Measurements from ENCODE around the gene IL17C.

IL17C gene

GRCh38 chr16:88610080-88610479 lies 28.3 kb upstream of the IL17C start:
- DNase-seq (ENCODE audit: low read depth, low spot score): no peak

- DNase-seq (ENCODE audit: low read depth, low spot score): no peak
Measured at GRCh38 chr16:88610909-88611812, 27.2 kb upstream of the IL17C start.

GRCh38 chr16:88613293-88613692 lies 25.1 kb upstream of the IL17C start:
- no peak for DNase-seq (ENCODE audit: low read depth, low spot score)

GRCh38 chr16:88613911-88614817 lies 24.2 kb upstream of the IL17C start:
- no peak for DNase-seq (ENCODE audit: low read depth, low spot score)

- DNase-seq (ENCODE audit: low read depth, low spot score): no peak
Measured at GRCh38 chr16:88614818-88615580, 23.4 kb upstream of the IL17C start.

- DNase-seq (ENCODE audit: low read depth, low spot score): no peak
Measured at GRCh38 chr16:88616320-88616719, 22.1 kb upstream of the IL17C start.

- DNase-seq (ENCODE audit: low read depth, low spot score): no peak
Measured at GRCh38 chr16:88616736-88617135, 21.6 kb upstream of the IL17C start.

- DNase-seq (ENCODE audit: low read depth, low spot score): no peak
Measured at GRCh38 chr16:88617268-88618031, 20.9 kb upstream of the IL17C start.

- DNase-seq (ENCODE audit: low read depth, low spot score): no peak
Measured at GRCh38 chr16:88618182-88618955, 20.0 kb upstream of the IL17C start.

GRCh38 chr16:88618956-88619667 lies 19.3 kb upstream of the IL17C start:
- no peak for DNase-seq (ENCODE audit: low read depth, low spot score)

- no peak for DNase-seq (ENCODE audit: low read depth, low spot score)
Measured at GRCh38 chr16:88619859-88620815, 18.2 kb upstream of the IL17C start.

- no peak for DNase-seq (ENCODE audit: low read depth, low spot score)
Measured at GRCh38 chr16:88622125-88622524, 16.2 kb upstream of the IL17C start.

GRCh38 chr16:88622866-88623265 lies 15.5 kb upstream of the IL17C start:
- no peak for DNase-seq (ENCODE audit: low read depth, low spot score)

GRCh38 chr16:88623858-88624257 lies 14.5 kb upstream of the IL17C start:
- no peak for DNase-seq (ENCODE audit: low read depth, low spot score)

GRCh38 chr16:88624481-88624880 lies 13.9 kb upstream of the IL17C start:
- DNase-seq (ENCODE audit: low read depth, low spot score): no peak

GRCh38 chr16:88624977-88625576 lies 13.3 kb upstream of the IL17C start:
- DNase-seq (ENCODE audit: low read depth, low spot score): no peak

- no peak for DNase-seq (ENCODE audit: low read depth, low spot score)
Measured at GRCh38 chr16:88626646-88627045, 11.7 kb upstream of the IL17C start.
